ENCODE measurements around the gene CABP4. TPM values are rescaled to one million over a fixed set of nuclear protein-coding genes. Genes with fewer than 3 reads are reported as not detected.

CABP4 gene
- total RNA-seq, 1 donor from 2014 or later = 3.2 TPM

GRCh38 chr11:67502328-67502979 lies 47.3 kb downstream of the CABP4 start:
- peaks cover 29% of the 10 kb centered on the region for H3K4me1 ChIP-seq
- TF ChIP-seq CTCF (IDR thresholded peaks at IDR 0.05) = no peak
- H3K4me3 ChIP-seq = no peak overlapping the region
- no peaks in the 10 kb centered on the region for H3K27me3 ChIP-seq
- no peaks in the 10 kb centered on the region for H3K9me3 ChIP-seq
- ATAC-seq = no peak
- peaks cover 9% of the 10 kb centered on the region for H3K36me3 ChIP-seq
- intact Hi-C loops (cut with DNase I) = loop anchor here (10.0 kb wide), 1 partner anchor 98 kb away; the partner anchor contains the start of genes PPP1CA and TBC1D10C
- no peak for DNase-seq
- no peak overlapping the region for H3K27ac ChIP-seq

- ATAC-seq (no peak), DNase-seq (no peak)
- H3K27ac ChIP-seq = no peak overlapping the region
- no peaks in the 10 kb centered on the region for H3K9me3 ChIP-seq
- peak overlapping the region; percentile 87 for H3K4me3 ChIP-seq
- H3K36me3 ChIP-seq = peaks cover 7% of the 10 kb centered on the region
- TF ChIP-seq CTCF (IDR thresholded peaks at IDR 0.05) = no peak
- peaks cover 29% of the 10 kb centered on the region for H3K4me1 ChIP-seq
- intact Hi-C loops (cut with DNase I) = loop anchor here (10.0 kb wide), 1 partner anchor 99 kb away; the partner anchor contains the start of genes PPP1CA and TBC1D10C
- no peaks in the 10 kb centered on the region for H3K27me3 ChIP-seq
Observed at GRCh38 chr11:67503119-67504004, 48.2 kb downstream of the CABP4 start.

GRCh38 chr11:67504005-67504949 lies 49.1 kb downstream of the CABP4 start:
- peak overlapping the region; percentile 87 for H3K4me3 ChIP-seq
- no peaks in the 10 kb centered on the region for H3K9me3 ChIP-seq
- peaks cover 7% of the 10 kb centered on the region for H3K36me3 ChIP-seq
- TF ChIP-seq CTCF (IDR thresholded peaks at IDR 0.05) = no peak
- no peak for ATAC-seq
- peaks cover 35% of the 10 kb centered on the region for H3K4me1 ChIP-seq
- peak overlapping the region; percentile 98 for H3K27ac ChIP-seq
- no peak for DNase-seq
- intact Hi-C loops (cut with DNase I) = loop anchor here (10.0 kb wide), 1 partner anchor 99 kb away; the partner anchor contains the start of genes PPP1CA and TBC1D10C
- H3K27me3 ChIP-seq = no peaks in the 10 kb centered on the region

- peak; percentile 50 for ATAC-seq
- TF ChIP-seq CTCF (IDR thresholded peaks at IDR 0.05) = no peak
- peaks cover 35% of the 10 kb centered on the region for H3K4me1 ChIP-seq
Observed at GRCh38 chr11:67504950-67505581, 49.9 kb downstream of the CABP4 start, which contains the start of gene PITPNM1. TSS of gene PITPNM1 (minus strand) at chr11:67505363. CDS start at chr11:67504180, 1,183 bp downstream.

More at GRCh38 chr11:67504950-67505581, 49.9 kb downstream of the CABP4 start, which contains the start of gene PITPNM1:
- intact Hi-C loops (cut with DNase I) = loop anchor here (10.0 kb wide), 1 partner anchor 100 kb away; the partner anchor contains the start of genes PPP1CA and TBC1D10C
- Histone ChIP-seq H3K27me3 (no peaks in the 10 kb centered on the region), H3K9me3 (no peaks in the 10 kb centered on the region), H3K27ac (peak within 1 kb of the TSS; percentile 98), H3K4me3 (peak within 1 kb of the TSS; percentile 87), H3K36me3 (peaks cover 7% of the 10 kb centered on the region)
- DNase-seq = peak; percentile 90
